HL-60/S4 treated with phorbol 12-myristate 13-acetate at 8.2 ng/mL for 4 days and 3 days (cell line): ENCODE data around the gene TK2.
"Not testable (repeated sequence)": the region's sequence is repeated elsewhere in the genome, so short reads cannot be mapped to it uniquely, and the experiment has no call there.

Source experiments
- in situ Hi-C: fragments of 300-500 bp; cut with MboI; formaldehyde crosslinking; loops from 2 replicates; pipeline ENCODE4 v1.15.0; 2022; ENCODE audit warnings: low sequenced_read_pairs

The TK2 gene

DNA sequence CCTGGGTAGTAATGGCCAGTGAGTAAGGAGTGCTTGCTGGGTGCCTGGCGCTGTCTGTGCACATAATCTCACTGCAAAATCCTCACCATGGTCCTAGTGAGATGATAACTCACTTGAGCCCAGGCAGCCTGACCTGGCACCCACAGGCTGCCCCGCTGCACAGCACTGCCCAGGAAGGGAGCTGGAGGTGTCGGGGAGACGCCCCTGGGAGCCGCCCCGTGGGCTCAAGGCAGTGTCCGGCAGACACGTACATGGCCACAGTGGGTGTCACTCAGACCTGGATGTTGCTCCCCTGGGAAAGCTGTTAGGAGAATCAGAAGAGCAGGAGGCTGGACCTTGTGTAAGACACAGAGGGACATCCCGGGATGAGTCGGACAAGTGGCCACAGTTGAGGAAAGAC lies 78.7 kb downstream of the TK2 start:
- in situ Hi-C loops, result no loop called here

DNA sequence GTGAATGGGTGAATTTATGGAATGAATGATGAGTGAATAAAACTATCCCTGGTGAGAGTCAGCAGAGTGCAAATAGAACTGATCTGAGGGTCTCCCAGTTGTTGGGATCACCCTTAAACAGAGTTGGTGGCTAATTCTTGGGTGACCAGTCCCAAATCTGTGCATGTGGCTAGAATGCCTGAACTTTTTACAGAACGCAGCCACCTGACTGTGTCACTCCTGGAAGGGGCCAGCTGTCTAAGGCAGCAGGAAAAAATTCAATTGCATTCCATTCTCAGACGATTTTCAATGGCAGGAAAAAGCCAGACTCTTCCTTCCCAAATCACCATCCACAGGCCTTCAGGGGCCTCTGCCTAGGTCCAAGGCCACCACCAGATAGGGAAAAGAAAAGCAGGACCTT lies 79.4 kb downstream of the TK2 start:
- in situ Hi-C loops, result no loop called here

- in situ Hi-C loops, result no loop called here
Observed at GRCh38 chr16:66469947-66470546, 79.9 kb downstream of the TK2 start.

- in situ Hi-C loops, result no loop called here
Observed at GRCh38 chr16:66469291-66469946, 80.5 kb downstream of the TK2 start.

GRCh38 chr16:66468321-66468965 lies 81.5 kb downstream of the TK2 start:
- in situ Hi-C loops, result no loop called here

- in situ Hi-C loops, result no loop called here
Observed at GRCh38 chr16:66467611-66468010, 82.3 kb downstream of the TK2 start.

- in situ Hi-C loops, result not testable (repeated sequence)
Observed at GRCh38 chr16:66466636-66467035, 83.3 kb downstream of the TK2 start.

DNA sequence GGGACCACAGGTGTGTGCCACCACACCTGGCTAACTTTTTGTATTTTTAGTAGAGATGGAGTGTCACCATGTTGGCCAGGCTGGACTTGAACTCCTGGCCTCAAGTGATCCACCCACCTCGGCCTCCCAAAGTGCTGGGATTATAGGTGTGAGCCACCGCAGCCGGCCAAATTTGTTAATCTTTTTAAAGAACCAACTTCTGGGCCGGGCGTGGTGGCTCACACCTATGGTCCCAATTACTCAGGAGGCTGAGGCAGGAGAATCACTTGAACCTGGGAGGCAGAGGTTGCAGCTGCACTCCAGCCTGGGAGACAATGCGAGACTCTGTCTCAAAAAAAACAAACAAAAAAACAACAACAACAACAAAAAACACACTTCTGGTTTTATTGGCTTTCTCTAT lies 84.0 kb downstream of the TK2 start:
- in situ Hi-C loops, result not testable (repeated sequence)

DNA sequence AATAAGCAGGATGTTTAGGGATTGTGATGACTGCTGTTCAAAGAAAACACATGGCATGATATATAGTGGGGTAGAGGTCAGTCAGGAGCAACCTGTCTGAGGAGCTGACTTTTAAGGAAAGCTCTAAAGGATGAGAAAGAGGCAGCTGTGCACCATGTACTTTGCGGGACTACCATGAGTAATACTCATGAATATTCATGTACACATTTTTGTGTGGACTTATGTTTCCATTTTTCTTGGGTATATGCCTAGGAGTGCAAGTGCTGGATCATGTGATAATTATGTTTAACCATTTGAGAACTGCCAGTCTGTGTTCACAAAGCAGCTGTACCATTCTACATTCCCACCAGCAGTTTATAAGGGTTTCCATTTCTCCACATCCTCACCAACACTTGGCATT lies 87.0 kb downstream of the TK2 start:
- in situ Hi-C loops, result no loop called here

- in situ Hi-C loops, result no loop called here
Observed at GRCh38 chr16:66460703-66461102, 89.2 kb downstream of the TK2 start.

DNA sequence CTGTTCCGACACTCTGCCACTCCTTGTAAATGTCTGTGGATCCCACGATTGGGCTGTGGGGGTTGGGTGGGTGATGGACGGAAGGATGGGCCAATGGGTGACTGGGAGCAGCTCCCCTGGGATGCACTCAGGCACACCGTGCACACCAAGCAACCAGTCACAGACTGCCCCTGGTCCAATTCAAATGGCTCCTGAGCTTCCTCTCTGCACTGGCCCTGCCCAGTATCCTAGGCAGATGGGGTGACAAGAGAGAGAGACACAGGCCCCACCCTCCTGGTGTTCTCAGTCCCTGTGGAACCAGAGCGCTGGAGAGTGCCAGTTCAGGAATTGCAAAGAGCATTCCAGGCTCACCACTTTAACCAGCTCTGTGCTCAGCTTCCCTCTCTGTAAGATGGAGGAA lies 90.0 kb downstream of the TK2 start:
- in situ Hi-C loops, result no loop called here

DNA sequence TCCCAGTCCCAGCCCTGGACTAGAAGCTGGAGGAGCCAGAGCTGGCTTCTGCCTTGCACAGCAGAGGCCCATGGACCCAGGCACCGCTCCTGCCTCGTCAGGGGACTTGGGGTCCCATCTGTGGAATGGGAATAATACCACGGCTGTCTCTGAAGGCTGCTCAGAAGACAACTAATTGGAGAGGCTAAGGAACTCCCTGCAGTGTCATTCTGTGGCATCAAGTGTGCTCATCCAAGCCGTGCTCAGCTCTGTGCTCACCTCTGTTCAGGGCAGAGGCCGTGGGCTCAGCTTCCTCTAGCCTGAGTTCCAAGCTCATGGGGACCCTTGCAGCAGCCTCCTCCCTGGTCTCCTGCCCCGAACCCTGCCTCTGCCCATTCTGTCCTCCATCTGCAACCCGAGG lies 91.1 kb downstream of the TK2 start:
- in situ Hi-C loops, result no loop called here

- in situ Hi-C loops, result no loop called here
Observed at GRCh38 chr16:66458292-66458691, 91.6 kb downstream of the TK2 start.
